Measurements from ENCODE around the gene ZBTB7C.

Gene ZBTB7C

GRCh38 chr18:48250362-48250907 lies 158.7 kb downstream of the ZBTB7C start:
- DNase-seq (ENCODE audit: low read depth) = no peak
- no peak overlapping the region for H3K4me3 ChIP-seq (ENCODE audit: control insufficient read depth, low read depth, low read length)
- TF ChIP-seq, protein P1, sequence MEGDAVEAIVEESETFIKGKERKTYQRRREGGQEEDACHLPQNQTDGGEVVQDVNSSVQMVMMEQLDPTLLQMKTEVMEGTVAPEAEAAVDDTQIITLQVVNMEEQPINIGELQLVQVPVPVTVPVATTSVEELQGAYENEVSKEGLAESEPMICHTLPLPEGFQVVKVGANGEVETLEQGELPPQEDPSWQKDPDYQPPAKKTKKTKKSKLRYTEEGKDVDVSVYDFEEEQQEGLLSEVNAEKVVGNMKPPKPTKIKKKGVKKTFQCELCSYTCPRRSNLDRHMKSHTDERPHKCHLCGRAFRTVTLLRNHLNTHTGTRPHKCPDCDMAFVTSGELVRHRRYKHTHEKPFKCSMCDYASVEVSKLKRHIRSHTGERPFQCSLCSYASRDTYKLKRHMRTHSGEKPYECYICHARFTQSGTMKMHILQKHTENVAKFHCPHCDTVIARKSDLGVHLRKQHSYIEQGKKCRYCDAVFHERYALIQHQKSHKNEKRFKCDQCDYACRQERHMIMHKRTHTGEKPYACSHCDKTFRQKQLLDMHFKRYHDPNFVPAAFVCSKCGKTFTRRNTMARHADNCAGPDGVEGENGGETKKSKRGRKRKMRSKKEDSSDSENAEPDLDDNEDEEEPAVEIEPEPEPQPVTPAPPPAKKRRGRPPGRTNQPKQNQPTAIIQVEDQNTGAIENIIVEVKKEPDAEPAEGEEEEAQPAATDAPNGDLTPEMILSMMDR (IDR thresholded peaks at IDR 0.05; ENCODE audit: control insufficient read depth, insufficient read depth, low read depth, low read length, missing control alignments) = no peak

DNA sequence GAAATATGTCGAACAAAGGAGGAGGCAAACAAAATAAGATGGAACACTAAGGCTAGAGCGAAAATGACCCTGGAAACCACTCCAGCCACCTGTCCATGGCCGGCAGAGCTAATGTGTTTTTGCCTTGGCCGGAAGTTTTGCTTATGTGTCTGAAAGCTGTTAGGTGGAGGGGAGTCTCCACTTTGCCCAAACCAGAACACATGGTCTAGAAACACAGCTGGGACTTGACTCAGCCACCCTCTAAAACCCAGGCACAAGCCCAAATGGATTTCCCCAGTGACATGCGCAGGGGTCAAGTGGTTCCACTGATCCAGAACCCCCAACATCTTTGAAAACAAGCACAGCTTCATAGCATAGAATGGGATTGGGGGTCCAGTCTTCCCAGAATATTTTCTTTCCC lies 159.3 kb downstream of the ZBTB7C start:
- TF ChIP-seq, protein P1 (IDR thresholded peaks at IDR 0.05; ENCODE audit: control insufficient read depth, insufficient read depth, low read depth, low read length, missing control alignments) = no peak
- no peak overlapping the region for H3K4me3 ChIP-seq (ENCODE audit: control insufficient read depth, low read depth, low read length)
- no peak for DNase-seq (ENCODE audit: low read depth)

GRCh38 chr18:48244530-48244929 lies 164.7 kb downstream of the ZBTB7C start:
- TF ChIP-seq, protein P1 (IDR thresholded peaks at IDR 0.05; ENCODE audit: control insufficient read depth, insufficient read depth, low read depth, low read length, missing control alignments) = no peak
- H3K4me3 ChIP-seq (ENCODE audit: control insufficient read depth, low read depth, low read length) = no peak overlapping the region
- DNase-seq (ENCODE audit: low read depth) = no peak

DNA sequence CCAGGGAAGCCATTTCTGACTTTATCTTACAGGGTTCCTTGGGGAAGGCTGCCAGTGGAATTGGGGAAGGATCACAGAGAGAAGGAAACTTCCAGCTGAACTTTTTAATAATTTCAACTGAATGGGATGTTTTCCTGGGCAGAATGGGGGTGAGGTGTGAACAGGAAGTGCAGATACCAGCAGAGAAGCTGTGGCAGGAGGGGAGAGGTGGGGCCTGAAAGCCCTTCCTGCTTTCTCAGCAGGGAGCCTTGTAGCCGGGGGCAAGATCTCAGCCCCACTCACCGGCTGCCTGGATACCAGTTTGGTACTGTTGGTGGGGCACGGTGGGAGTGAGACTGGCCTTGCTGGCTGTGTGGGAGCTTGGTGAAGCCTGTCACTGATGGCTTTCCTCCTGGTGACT lies 170.5 kb downstream of the ZBTB7C start:
- H3K4me3 ChIP-seq (ENCODE audit: control insufficient read depth, low read depth, low read length) = no peak overlapping the region
- DNase-seq (ENCODE audit: low read depth) = no peak

DNA sequence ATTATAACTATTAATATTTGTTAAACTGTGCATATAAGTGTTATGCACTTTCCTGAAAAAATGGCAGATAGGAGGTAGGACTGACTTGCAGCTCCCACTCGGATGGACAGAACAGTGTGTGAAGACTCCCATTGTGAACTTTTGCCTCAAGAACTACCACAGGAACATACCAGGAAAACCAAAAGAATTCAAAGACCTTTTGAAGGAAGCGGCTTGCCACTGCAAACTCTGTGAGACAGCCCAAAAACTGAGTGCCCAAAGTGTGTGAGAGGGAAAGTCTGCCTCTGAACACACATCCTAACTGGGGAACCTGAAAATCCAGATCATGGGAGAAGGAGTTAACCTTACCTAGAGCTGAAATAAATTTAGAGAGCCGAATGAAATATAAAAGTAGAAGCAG lies 171.0 kb downstream of the ZBTB7C start:
- TF ChIP-seq, protein P1 (IDR thresholded peaks at IDR 0.05; ENCODE audit: control insufficient read depth, insufficient read depth, low read depth, low read length, missing control alignments) = no peak
- DNase-seq (ENCODE audit: low read depth) = no peak
- no peak overlapping the region for H3K4me3 ChIP-seq (ENCODE audit: control insufficient read depth, low read depth, low read length)

More for the DNA sequence above, 170.5 kb downstream of the ZBTB7C start:
- TF ChIP-seq, protein P1 (IDR thresholded peaks at IDR 0.05; ENCODE audit: control insufficient read depth, insufficient read depth, low read depth, low read length, missing control alignments) = no peak

GRCh38 chr18:48236822-48237221 lies 172.4 kb downstream of the ZBTB7C start:
- no peak overlapping the region for H3K4me3 ChIP-seq (ENCODE audit: control insufficient read depth, low read depth, low read length)
- TF ChIP-seq, protein P1 (IDR thresholded peaks at IDR 0.05; ENCODE audit: control insufficient read depth, insufficient read depth, low read depth, low read length, missing control alignments) = no peak
- no peak for DNase-seq (ENCODE audit: low read depth)
